UCSD-AML1 (cell line): ENCODE data around the gene GLB1L2.
A peak's percentile ranks its signal among the peaks of the same experiment; 100 is the strongest.

Experiments
- DNase-seq: peaks from one replicate; lab custom pipeline; 2025; ENCODE audit not compliant: unreplicated experiment; lab: John Stamatoyannopoulos, UW

The GLB1L2 gene

DNA sequence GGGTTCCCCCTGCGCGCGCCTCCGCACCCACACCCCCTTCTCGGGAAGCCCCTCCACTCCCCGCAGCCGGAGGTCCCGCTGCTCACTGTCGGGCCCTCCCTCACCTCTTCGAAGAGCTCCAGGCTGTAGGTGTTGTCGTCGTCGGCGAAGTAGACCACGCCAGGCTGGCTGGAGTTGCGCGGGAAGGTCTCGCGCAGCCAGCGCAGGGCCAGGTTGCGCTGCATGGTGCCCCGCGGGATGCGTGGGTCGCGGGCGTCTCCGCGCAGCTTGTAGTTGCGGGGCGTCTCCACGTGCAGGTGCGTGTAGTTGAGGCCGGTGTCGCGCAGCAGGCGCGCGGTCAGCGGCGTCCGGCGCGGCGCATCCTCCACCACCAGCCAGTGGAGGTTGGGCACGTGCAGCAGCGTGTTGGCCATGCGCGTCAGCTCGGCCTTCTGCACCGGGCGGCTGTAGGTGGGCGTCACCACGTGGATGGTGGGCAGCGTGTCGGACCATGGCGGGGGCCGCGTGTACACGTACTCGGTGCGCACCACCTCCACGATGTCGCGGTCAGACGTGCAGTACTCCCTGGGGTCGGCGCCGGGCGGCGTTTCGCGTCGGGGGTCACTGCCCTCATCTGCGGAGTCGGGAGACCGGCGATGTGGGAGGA lies 51.9 kb downstream of the GLB1L2 start:
- DNase-seq: no peak

DNA sequence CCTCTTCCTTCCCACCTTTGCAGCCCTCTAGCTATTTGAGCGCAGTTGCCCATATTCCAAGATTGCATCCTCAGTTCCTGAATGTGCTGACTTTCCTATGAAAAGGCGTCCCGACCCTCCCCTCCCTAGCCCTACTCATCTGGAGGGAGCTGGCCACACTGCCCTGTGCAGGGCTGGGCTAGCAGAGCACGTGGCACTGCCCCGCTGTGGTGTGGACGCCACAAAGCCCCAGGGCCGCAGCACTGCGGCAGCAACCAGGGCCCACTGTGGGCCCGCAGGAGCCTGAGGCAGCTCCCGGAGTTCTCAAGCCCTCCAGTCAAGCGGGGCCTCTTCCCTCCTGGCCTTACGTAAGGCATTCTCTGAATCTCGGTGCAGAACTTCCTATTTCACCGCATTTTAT lies 52.6 kb downstream of the GLB1L2 start:
- DNase-seq: no peak

DNA sequence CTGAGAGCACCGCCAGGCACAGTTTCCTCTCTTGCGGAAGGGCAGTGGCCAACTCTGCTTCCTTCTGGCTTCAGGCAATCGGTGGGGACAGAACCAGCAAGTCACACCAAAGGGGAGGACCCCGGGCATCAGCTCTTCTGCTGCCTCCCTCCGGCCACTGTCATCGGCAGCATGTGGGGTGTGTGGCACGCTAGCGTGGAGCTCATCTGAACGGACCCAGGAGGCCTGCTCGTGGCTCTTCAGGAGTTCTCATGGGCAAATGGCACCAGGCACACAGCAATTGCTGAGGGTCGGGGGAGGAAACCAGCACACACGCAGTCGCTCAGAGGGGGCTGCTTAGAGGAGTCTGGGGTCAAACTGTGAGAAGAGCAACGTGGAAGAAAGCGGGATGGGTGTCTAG lies 53.4 kb downstream of the GLB1L2 start:
- DNase-seq: no peak

DNA sequence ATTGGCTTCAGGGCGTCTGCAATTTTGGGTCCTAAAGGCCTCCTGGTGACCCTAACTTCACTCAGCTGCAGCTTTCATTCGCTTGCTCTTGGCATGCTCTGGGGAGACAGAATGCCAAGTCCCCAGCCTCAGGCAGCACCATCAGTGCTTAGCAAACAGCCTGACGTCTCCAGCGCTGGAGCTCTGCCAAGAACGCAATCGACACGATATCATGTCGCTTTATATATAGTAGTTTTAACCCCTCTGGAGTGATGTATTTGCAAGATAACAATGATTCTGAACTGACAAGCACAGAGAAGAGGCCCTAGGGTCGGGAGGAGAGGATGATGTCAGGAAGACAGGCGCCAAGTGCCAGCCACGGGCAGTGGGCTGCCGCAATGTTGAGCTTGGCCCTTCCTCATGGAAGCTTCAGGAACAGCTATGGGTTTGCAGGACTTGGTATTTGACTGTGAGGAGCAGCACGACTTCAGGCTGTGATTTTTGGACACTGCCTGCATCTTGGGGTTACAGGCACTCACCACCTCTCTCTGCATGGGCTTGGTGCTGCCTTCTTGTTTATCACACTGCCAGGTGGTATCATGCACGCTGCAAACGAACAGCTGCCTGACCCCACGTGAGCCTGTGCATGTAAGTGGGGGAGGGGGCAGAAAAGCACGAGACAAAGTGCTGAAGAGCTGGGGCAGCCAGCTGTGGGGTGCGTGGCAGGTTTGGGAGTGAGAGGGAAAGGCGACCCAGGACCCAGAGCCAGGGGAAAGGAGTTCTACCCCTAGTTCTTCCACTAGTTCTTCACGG lies 54.2 kb downstream of the GLB1L2 start:
- no peak for DNase-seq

DNA sequence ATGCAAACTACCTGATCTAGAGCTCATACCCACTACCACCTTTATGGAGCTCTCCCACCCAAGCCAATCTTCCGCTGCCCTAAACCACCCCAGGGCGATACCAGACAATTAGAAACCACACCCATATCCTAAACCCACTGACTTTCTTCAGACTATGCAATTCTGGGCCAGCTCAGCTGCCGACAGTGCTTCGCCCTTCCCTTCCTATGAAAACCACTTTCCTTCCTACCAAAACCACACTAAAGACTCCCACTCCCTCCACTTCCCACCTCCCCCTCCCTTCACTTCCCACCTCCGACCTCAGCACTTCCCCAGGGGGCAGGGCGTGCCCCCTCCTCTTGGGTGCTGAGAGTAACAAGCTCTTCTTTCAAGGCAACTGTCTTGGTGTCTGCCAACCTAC lies 55.2 kb downstream of the GLB1L2 start:
- DNase-seq: peak; percentile 55

DNA sequence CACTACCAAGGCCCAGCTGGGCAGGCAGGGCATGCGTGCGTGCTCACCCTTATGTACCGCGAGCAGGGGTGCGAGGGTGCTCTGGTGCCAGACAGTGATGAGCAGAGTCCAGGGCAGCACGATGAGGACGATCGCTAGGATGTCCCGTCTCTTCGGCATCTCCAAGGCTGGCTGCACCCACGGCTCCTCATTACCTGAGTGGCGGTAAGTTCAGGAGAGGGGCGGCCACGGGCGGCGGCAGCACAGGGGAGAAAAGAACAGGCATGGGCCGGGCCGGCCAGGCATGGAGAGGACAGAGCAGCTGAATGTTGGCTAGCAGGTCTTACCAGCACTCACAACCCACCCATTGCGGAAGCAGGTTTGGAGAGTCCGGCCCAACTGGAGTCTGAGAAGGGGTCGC lies 55.7 kb downstream of the GLB1L2 start:
- DNase-seq: no peak

DNA sequence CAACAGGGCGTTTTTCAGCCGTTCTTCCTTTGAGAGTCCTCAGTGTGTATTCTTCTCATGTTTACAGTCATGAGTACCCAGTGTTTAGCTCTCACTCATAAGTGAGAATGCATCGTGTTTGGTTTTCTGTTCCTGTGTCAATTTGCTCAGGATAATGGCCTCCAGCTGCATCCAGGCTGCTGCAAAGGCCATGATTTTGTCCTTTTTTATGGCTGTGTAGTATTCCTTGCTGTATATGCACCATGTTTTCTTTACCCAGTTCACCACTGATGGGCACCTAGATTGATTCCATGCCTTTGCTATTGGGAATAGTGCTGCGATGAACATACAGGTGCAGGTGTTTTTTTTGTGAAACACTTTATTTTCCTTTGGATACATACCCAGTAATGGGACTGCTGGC lies 56.8 kb downstream of the GLB1L2 start:
- DNase-seq: no peak

DNA sequence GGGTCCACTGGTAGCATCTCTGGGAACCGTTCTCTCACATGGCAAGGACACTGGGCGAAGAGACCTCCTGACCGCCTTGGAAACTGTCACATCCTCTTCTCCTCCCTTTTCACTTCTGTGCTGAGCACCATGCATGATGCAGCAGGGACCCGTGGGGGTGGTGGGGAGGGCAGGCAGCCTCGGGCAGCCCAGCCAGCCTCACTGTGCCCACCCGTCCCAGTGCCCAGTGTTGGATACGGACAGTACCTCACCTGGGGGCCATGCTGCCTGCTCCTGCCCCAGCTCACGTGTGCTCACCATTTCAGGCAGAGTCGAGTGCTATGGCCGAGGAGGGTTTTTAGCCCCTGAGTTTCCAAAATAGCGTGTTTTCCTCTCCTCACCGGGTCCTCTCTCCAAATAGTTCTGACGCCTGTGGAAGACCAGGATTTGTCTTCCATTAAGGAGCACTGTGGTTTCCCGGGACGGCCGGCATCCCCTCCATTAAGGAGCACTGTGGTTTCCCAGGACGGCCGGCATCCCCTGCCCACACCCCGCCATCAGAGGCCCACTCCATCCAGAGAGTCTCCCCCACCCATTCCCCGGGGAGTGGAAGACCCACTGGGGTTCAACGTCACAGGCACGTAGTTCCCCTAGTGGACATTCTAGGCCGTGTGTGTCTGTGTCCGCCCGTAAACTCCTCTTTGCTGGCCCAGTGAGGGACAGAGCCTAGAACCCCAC lies 57.8 kb downstream of the GLB1L2 start:
- no peak for DNase-seq

DNA sequence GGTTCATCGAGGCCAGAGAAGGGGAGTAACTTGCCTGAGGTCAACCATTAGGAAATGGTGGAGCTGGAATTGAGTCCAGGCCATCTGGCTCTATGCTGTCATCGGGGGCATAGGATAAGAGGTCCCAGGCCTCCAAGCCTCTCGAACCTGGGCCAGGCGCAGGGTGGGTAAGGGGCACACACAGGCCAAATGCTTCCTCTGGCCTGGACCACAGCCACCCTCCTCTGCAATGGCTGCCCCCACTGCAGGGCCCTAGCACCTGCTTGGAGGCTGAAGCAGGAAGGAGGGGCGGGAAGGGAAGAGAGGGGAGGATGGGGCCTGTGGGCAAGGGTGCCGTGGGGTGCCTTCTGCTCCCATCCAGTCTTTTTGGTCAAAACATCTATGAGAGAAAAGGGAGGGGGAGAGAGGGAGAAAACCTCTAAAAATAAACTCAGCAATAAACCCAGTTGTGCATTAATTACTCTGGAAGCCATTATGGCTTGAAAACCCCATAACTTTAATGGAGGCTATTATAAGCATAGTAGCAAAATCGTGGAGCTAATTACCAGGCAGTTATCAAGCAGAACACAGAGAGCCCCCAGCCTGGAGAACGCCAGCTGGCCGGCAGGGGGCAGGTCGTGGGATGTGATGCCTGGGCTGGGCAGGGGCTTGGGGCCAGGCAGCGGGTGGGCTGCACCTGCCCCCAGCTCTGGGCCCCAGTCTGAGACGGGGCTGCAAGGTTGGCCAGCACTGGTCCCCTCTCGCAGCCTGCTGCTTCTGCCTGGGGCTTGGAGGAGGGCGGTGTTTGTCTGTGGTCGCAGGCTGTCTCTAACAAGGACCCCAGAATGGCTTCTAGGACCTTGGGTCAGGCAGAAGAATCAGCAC lies 59.1 kb downstream of the GLB1L2 start:
- DNase-seq: no peak

DNA sequence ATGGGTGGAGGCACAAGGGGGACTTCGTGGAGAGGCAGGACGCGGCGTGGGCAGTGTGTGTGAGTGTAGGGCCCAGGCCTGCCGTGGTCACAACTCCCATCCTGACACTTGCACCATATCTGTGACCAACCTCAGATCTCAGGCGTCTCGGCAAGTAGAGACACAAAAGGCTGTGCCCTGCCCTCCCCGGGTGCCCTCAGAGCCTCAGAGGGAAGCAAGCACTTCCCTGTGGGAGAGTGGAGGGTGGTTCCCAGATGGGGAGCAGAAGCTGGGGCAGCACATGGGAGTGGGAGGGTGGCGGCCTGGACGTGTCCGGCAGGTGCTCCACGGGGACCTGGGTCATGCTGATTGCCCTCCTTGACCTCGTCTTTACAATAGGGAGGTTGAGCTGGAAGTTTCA lies 59.9 kb downstream of the GLB1L2 start:
- DNase-seq: no peak

DNA sequence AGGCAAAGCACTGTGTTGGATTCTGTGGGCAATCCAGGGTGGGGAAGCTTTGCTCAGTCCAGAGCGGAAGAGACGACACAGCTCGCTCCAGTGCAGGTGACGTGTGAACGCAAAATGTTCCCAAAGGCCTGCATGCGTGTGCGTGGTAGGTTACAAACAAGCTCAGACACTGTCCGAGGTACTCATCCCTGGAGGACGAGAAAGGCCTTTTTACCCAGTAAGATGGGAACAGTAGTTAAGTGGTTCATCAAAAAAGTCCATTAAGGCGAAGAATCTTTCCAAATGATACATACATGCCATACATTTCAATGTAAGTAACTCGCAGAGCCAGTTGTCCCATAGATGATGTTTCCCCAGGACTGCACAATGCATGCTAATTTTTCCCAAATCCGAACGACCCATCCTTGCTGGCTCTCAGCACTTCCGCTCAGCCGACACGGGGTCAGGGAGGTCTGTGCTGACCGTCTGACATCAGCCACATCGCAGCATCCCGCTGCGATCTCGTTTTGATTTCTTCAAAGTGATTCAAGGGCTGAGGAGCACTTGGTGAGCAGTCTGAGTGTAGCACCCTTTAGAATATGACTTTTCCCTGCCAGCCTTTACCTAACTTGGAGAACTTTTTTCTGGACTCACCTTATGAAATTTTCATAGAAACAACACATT lies 61.3 kb downstream of the GLB1L2 start:
- no peak for DNase-seq

DNA sequence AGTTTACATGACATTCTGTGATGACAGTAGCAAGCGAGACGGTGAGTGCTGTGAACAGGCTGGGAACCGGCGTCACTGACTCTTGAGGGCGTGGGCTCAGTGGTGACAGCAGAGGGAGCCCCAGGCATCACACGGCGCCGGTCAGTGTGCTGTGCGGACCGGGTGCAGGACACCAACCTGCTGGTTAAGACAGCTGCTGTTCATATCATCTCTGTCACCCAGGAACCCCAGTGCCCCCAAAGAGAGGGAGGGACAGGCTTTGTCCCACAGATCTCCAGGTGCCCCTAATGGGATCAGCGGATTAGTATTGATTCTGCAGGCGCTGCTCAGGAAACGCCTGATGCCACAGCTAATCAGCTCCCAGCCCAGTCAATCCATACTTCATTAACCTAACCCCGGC lies 61.9 kb downstream of the GLB1L2 start:
- DNase-seq: no peak

DNA sequence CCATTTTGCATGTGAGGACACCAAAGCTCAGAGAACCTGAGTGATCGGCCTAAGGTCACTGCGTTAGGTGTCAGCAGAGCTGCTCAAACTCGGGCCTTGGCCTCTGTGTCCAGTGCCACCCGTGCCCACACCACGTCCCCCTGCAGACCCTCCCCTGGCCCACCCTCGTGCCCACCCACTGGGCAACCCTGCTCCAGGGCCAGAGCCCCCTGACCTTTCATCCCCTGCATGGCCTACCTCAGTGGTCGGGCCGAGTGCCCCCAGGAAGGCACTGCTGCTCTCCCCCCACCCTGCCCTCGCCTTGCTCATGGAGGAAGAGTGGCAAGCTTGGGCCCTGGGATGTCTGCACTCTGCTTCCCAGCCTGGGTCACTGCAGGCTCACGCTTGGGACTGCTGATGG lies 62.5 kb downstream of the GLB1L2 start:
- no peak for DNase-seq

DNA sequence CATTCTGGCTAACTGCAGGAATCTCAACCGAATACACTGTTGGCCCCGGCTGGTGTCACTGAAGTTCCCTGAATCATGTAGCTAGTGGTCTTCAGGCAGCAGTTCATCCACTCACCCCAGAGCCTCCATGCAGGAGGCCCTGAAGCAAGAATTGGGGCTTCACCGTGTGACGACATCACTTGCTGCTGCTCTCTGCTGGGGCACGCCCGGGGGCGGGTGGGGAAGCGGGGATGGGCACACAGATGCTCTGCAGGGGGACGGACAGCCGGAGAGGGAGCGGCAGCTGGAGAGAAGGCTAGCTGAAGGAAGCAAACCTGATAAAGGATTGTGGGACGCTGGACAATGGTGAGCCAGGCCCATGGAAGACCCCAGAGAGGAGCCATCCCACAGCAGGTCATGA lies 63.2 kb downstream of the GLB1L2 start:
- no peak for DNase-seq

DNA sequence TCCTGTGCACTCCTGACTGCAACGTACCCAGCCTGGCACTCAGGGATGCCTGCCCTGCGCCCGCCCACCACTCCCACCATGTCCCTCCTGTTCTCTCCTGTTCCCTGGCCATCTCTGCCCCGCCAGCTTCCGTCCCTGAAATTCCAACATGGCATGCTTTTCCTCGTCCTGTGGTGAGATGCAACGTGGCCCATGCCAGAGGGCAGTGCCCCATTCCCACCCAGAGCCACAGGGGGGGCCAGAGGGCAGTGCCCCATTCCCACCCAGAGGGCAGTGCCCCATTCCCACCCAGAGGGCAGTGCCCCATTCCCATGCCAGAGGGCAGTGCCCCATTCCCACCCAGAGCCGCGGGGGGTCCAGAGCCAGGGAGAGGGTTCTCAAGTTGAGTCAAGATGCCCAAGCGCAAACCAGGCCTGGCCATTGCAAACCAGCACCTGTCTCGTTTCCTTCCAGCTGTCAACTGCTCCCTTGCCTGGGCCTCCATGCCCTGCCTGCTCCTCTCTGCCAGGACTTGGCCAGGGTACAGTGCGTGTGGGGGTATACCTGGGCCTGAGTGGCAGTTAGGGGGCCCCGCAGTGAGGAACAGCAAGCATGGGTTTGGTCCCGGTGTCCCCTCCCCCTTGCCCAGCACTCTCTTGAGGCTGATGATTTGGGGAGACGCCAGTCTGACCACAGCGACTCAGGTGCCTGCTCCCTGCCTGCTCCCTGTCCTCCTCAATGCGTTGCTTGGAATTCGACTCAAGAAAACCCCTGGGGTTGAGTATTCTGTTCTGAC lies 65.7 kb downstream of the GLB1L2 start:
- no peak for DNase-seq

DNA sequence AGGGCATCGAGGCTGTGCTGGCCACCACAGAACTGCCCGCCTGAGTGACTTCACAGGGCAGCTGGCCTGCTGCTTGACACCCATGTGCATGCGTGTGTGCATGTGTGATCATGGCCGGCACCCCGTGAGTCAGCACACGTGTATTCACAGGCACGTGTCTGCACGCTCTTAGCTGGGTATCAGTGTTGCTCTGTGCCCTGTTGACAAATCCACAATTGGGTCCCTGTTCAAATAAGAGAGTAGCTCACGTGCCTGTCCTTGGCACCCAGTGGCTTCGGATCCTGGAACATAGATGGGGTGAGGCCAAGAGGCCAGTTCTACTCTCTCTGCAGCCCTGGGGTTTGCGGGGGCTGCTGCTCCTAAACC lies 66.3 kb downstream of the GLB1L2 start:
- no peak for DNase-seq

DNA sequence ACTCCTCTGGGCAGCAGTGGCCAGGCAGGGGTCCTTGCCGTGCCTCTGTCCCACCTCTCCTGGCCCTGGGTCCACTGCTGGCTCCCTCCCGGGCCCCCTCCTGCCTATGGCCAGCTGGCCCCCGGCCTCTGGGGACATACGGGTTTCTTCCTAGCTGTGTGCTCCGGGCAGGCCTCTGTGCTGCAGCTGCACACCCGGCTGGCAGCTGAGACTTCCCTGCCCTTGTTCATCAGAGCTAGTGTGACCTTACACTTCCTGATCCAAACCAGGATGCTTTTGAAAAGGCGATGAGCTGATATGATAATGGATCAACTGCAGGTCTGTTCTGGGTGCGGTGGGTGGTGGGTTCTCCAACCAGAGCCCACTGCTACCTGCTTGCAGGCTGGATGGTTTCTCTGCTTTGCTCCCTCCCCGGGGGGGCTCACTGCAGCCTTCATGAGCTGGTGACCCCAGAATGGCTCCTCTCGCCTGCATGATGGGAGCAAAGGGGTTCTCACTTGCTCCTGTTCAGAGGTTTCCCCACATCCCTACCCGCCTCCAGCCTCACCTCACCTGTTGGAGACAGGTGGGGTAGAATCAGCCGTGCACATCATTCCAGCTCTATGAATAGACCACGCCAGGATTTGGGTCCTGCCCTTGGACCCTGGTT lies 67.0 kb downstream of the GLB1L2 start:
- DNase-seq: no peak

DNA sequence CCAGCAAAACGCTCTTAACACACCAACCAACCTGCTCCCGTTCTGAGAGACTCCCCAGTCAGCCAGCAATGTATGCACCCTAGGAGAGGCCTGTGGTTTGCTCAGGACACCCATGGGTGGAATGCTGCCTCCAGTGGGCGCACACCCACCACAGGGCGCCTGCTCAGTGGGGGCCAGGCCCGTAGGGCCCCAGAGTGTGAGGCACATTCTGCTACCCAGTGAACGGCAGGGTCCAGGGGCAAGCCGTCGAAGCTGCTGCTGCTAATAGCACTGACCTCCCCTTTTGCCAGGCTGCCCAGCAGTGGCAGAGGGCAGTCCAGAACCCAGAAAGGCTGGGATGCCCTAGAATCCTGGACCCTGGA lies 67.5 kb downstream of the GLB1L2 start:
- no peak for DNase-seq

DNA sequence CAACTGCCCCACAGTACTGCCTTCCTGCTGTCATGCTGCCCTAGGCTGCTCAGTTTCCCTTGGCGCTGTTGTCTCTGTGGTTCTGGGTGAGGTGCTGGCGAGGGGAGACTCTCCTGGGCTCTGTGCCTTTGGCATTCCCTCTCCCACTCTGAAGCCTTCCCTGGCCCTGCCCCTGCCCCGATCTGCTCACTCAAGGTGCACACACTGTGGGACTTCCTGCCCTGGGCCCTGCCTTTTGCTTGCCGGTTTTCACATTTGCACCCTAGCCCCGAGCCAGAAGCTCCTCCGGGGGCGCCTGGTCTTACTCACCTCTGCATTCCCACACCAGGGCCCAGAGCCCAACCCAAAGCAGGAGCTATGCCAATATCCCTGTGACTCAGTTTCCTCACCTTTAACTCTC lies 68.2 kb downstream of the GLB1L2 start:
- DNase-seq: no peak
